NCI-H2029 treated with DMSO at 0.1 percent for 48 hours (cell line): Measurements from ENCODE around the gene MPPED1.

Source experiments
- DNase-seq: peaks from one replicate; lab custom pipeline; 2025; lab: John Stamatoyannopoulos, UW

Gene MPPED1

DNA sequence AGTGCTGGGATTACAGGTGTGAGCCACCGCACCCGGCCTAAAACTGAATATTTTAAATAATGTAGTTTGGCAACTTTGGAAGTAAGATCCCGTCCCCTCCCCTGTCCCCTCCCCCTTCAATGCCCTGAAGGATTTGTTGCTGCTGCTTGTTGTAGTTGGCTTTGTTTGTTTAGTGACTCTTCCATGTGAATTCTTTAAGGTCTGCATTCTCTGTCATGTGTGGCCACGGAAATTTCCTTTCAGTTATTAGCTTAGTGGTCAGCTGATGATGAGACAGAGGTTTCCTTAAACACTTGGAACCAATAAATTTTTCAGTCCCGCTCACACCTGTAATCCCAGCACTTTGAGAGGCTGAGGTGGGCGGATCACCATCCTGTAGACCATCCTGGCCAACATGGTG, 109.9 kb downstream of the MPPED1 start:
- DNase-seq = no peak

GRCh38 chr22:43526117-43526655, 114.4 kb downstream of the MPPED1 start:
- DNase-seq = no peak

DNA sequence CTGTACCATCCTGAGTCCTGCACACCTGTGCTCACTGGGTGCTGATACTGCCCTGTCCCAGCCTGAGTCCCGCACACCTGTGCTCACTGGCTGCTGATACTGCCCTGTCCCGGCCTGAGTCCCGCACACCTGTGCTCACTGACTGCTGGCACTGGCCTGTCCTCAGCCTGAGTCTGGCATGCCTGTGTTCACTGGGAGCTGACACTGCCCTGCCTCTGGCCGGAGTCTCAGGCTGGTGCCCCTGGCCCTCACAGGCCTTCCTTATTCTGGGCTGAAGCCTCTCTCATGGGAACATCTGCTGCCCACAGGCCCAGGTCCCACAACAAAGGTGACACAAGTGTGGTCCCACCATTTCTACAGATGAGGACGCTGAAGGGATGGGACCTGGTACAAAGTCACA, 115.1 kb downstream of the MPPED1 start:
- DNase-seq = no peak

GRCh38 chr22:43528601-43529360, 117.0 kb downstream of the MPPED1 start:
- no peak for DNase-seq

DNA sequence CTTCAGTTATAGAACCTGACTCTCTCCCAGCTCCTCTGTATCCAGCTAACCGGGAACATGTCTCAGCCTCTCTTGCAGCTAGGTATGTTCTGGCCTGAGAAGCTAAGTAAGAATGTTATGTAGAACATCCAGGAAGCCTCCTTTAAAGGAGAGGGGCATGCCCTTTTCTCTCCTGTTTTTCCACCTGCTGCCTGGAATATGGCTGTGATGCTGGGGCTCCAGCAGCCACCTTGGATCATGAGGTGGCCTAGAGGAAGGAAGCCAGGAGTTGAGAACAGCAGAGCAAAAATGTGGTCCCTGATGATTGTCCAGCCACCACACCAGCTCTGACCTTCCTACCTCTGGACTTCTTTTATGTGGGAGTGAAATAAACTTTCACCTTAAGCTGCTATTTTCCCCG, 117.6 kb downstream of the MPPED1 start:
- no peak for DNase-seq

DNA sequence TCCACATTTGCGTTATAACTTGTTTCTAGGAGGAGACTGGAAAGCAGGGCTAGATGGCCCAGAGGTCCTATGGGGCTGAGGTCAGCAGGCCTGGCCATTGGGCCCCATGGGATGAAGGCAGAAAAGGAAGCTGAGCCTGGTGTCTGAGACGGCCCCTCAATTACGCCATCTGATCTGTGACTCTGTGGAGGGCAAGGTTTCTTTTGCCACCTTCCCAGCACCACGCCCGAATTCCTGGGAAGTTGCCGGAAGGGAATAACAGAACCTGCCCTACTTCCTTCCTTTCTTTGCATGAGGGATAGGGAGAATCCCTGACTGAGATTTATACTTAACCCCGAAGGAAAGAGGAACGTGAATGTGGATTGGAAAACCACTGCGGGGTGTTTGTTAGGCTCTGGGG, 118.1 kb downstream of the MPPED1 start:
- no peak for DNase-seq

- DNase-seq = no peak
Measured at GRCh38 chr22:43530349-43531201, 118.8 kb downstream of the MPPED1 start.

GRCh38 chr22:43531651-43532050, 119.8 kb downstream of the MPPED1 start:
- no peak for DNase-seq

DNA sequence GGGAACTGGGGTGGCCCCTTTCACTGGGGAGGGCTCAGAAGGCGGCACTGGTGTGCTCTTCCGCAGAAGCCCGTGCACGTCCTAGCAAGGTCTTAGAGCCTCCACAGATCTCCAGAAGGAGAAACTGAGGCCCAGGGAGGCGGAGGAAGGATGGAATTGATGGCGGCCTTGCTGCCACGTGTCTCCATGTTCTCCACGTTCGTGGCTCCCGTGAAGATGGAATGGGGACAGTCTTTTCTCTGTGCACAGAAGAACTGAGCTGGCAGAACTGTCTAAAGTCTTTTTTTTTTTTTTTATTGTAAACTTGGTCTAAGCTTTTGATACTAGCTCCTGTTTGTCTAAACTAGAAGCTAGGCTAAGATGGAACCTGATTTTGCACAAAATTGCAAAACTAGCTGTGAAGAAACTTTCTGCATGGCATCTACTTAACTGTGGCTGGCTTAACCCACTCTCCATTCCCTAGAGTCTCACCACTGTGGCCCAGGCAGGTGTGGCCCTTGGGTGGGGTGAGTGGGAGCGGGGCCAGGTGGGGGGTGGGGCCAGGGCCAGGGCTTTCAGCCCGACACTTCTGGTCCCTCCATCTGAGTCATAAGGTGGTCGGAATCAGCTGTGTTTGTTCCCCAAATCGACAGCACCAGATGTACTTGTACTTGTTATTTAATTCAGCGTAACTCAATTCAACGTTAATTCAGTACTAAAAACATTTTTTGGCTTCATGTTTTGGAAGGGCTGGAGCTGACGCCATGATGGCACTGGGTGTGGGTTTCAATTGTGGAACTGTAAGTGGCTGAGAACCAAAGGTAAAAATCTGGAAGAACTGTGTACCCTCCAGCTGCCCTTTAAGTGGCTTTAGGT, 120.7 kb downstream of the MPPED1 start:
- DNase-seq = no peak

DNA sequence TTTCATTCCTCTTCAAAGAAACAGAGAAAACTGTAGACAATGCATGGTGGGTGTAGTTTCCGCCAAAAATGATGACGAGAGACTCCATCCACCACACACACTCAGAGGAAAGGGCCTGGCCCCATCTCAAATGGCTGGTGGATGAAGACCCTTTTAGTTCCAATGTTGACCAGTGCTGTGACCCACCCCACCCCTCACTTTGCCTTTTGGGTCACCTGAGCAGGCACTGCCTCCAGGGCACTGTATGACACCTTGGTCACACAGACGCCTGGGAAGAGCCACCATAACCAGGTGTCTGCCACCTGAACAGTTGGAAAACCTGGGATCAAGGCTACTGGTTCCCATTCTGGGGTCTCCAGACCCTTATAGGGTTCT, 121.3 kb downstream of the MPPED1 start:
- DNase-seq = no peak

DNA sequence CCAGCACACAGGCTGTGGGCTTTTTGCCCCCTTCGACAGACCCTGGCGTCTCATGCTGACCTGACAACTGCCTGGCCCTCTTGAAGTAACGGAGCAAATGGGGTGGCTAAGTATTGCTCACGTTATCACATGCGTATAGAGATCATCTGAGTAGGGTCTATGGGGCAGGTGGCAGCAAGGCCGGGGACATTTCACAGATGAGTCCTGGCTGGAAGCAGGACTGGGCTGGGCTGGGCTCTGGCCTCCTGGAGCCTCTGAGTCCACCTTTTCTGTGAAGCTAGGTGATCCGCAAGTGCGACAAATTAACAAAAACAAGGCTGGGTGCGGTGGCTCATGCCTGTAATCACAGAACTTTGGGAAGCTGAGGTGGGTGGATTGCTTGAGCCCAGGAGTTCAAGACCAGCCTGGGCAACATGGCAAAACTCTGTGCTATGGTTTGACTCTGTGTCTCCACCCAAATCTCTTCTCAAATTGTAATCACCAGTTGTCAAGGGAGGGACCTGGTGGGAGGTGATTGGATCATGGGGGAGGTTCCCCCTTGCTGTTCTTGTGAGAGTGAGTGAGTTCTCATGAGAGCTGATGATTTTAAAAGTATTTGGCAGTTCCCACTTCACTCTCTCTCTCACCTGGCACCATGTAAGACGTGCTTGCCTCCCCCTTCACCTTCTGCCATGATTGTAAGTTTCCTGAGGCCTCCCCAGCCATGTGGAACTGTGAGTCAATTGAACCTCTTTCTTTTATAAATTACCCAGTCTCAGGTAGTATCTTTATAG, 122.0 kb downstream of the MPPED1 start:
- DNase-seq = no peak

DNA sequence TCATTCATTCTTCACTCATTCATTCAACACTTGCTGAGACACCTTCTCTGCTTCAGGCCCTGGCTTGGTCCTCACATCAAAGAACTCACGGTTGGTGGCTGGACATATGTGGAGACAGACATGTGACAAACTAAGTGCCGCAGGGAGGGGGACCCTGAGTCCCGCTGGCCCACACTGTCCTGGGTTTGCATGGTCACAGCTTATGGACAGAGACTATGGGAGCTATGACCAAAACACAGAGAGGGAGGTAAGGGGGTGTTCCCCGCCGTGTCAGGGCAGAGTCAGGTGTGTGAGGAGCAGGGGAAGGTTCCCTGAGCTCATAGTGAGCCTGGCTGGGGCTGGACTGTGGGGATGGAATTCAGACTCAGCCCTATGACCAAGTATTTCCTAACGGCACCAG, 123.1 kb downstream of the MPPED1 start:
- no peak for DNase-seq

- no peak for DNase-seq
Measured at GRCh38 chr22:43535336-43535735, 123.5 kb downstream of the MPPED1 start.

DNA sequence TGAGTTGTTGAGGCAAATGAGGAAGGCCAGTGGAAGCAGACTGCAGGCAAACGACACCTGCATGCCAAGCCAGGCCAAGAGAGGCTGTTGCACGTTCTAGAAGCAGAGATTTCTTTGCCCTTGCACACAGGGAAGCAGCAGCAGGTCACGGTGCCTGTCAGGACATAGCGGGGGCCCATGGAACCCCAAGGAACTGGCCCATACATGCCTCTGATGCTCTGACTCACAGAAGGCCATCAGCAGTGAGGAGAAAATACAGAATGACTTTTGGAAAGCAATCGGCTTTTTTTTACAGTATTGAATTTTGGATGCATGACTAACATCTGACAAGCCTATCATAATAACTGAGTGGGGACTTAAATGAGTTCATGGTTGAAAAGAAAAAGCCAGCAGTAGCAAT, 123.9 kb downstream of the MPPED1 start:
- no peak for DNase-seq

DNA sequence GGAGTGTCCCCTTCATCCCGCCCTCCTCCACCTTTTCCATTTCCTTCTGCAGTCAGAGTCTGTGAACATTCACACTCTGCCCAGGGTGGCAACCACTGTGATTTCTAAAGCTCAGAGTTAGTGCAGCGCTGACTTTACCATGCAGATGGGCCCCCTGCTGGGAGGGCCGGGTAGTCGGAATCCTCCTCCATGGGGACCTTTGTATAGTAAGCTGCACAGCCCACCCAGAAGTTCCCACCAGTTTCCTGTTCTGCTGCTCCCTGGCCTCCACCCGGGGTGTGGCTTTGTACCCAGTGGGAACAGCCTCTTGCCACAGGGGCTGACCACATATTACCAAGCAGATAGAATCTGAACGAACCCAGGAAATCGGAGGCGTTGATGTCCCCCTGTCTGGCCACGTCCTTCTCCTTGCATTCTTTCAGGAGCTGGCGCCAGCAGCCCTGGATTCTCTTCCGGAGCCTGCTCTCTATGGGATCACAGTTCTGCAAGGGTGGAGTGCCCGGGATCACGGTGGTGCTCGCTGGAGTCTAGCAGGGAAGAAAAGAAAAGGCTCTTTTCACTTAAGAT, 125.3 kb downstream of the MPPED1 start:
- no peak for DNase-seq

DNA sequence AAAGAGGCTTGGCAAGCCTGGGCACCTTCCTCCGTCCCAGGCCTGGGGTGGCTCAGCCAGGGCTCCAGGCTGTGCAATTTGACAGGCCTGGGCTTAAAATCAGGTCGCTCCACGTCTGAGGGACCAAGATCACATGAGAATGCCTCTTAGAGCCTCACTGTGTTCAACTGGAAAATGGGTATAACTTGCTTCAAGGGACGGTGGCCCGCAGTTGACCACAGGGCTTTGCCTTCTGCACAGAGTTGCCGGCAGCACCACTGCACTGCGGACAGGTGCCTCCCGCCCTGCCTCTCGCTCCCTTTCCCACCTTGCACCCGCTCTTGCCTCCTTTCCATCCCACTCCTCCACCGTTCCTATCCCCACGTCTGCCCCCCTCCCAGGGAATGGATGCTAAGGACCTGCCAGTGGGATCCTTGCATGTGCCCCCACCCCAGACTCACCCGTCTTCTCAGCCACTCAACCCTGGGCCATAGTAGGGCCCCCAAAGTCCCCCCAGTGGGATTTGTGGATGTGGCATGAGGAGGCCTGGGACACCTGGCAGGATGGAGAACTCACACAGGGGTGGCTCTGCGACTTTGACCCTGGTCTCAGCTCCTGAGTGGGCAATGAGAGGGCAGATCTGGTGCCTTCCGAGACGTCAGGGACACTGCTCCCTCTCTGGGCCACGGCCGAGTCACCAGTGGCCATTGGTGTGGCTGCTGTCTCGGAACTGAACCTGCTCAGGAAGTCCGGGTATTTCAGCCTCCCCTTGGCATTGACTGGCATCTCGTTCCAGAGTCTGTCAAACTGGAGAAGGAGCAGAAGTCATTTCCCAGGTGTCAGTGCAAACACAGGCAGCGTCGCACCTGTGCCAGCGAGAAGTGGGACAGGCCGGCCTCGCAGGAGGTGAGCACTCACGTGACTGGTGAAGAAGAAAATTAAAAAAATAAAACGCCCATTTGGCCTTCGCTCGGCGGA, 128.0 kb downstream of the MPPED1 start:
- no peak for DNase-seq

DNA sequence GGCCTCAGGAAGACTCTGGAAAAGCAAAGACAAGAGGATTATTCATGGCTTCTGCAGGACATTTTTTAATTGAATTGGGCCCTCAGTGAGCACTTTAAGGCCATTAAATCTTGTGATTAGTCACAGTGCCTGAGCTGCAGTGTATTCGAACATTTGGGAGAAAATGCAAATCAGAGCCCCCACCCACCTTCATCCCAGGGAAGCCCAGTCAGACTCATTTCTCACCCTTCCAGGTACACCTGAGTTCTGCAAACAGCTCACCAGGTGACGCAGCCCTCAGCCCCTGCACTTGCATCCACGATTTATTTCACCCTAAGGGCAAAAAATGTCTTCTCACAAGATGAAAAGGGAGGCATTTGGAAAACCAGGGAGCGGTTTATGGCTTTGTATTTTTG, 128.7 kb downstream of the MPPED1 start:
- DNase-seq = no peak

DNA sequence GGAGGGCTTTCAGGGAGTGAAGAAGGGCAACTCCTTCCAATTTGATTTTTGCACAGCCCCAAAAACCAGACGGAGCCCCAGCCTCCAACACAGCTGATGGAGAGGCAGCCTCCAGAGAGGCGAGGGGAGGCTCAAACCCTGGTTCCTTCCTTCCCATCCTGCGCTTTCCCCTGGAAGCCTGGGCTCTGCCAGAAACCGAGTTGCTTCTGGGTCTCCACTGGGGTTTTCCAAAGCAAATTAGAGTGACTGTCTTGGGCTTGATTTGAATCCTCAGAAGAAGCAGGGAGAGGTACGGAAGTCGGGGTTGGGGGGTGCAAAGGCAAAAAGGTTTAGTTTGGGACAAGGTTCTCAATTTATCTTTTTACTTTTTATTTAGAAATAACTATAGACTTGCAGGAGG, 129.2 kb downstream of the MPPED1 start:
- no peak for DNase-seq

DNA sequence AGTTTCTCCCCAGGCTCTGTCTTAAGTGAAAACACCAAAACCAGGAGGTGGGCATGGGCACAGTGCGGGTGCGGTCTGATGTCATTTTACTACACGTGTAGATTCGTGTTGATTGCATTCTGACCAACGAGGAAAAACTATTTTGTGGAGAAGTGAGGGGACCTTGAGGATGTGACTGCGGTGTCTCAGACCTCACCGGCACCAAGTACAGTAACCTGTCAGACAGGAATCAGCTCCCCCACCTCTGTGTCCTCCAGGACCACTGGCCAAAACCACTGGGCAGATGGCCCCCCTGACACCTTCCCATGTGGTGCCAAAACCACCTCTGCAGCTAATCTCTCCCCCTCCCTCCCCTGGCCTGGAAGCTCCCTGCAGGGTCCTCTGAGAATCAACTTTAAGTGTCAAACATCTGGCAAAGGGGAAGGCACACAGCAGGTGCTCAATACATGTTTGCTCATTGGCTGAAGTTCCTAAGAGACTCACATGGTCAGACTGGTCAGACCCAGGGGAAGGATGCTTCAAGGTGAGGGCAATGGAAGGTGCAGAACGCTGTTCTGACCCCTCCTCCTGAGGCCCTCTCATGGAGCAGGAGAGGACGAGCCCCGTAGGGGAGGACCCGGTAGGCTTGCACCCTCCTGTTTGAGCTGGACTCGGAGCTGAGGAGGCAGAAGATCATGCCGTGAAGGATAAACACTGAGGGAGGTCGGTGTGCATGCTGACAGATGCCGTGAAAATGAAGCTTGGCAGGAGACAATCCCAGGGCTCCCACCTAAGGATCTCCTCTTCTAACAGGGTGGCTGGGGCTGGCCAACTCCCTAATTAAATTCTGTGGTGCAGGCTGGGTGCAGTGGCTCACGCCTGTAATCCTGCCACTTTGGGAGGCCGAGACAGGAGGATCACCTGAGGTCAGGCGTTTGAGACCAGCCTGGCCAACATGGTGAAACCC, 129.9 kb downstream of the MPPED1 start:
- no peak for DNase-seq
